ENCODE results near the gene AFF2.

Gene AFF2

GRCh38 chrX:148914783-148915182 lies 414.4 kb downstream of the AFF2 start:
- TF ChIP-seq CREB5 (CRISPR knock-in tag; IDR thresholded peaks at IDR 0.05; ENCODE audit: low read depth) (no peak), TOX (CRISPR knock-in tag; IDR thresholded peaks at IDR 0.05; ENCODE audit: borderline replicate concordance) (no peak), ISL1 (CRISPR knock-in tag; IDR thresholded peaks at IDR 0.05) (no peak), CSDC2 (CRISPR knock-in tag; IDR thresholded peaks at IDR 0.05) (no peak), ZC3H10 (CRISPR knock-in tag; IDR thresholded peaks at IDR 0.05) (no peak), TCF4 (CRISPR knock-in tag; IDR thresholded peaks at IDR 0.05; ENCODE audit: borderline replicate concordance) (no peak), RARB (CRISPR knock-in tag; IDR thresholded peaks at IDR 0.05) (no peak), ZFP30 (CRISPR knock-in tag; IDR thresholded peaks at IDR 0.05) (no peak), ZNF70 (CRISPR knock-in tag; IDR thresholded peaks at IDR 0.05) (no peak), SNAI2 (CRISPR knock-in tag; IDR thresholded peaks at IDR 0.05) (no peak), OSR1 (CRISPR knock-in tag; IDR thresholded peaks at IDR 0.05) (no peak), TSHZ2 (CRISPR knock-in tag; IDR thresholded peaks at IDR 0.05) (no peak), ARNTL (CRISPR knock-in tag; IDR thresholded peaks at IDR 0.05; ENCODE audit: borderline replicate concordance, low read depth) (no peak), ZNF8 (CRISPR knock-in tag; IDR thresholded peaks at IDR 0.05) (no peak), ZNF565 (CRISPR knock-in tag; conservative IDR thresholded peaks at IDR 0.05; ENCODE audit: low read depth) (no peak), PPARA (CRISPR knock-in tag; IDR thresholded peaks at IDR 0.05; ENCODE audit: borderline replicate concordance) (no peak), ESRRG (CRISPR knock-in tag; IDR thresholded peaks at IDR 0.05) (no peak), ZFP3 (CRISPR knock-in tag; IDR thresholded peaks at IDR 0.05) (no peak)
- TF ChIP-seq, protein P1, sequence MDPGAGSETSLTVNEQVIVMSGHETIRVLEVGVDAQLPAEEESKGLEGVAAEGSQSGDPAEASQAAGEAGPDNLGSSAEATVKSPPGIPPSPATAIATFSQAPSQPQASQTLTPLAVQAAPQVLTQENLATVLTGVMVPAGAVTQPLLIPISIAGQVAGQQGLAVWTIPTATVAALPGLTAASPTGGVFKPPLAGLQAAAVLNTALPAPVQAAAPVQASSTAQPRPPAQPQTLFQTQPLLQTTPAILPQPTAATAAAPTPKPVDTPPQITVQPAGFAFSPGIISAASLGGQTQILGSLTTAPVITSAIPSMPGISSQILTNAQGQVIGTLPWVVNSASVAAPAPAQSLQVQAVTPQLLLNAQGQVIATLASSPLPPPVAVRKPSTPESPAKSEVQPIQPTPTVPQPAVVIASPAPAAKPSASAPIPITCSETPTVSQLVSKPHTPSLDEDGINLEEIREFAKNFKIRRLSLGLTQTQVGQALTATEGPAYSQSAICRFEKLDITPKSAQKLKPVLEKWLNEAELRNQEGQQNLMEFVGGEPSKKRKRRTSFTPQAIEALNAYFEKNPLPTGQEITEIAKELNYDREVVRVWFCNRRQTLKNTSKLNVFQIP (CRISPR knock-in tag; IDR thresholded peaks at IDR 0.05; ENCODE audit: borderline replicate concordance, low read depth): no peak
- TF ChIP-seq, protein P2, sequence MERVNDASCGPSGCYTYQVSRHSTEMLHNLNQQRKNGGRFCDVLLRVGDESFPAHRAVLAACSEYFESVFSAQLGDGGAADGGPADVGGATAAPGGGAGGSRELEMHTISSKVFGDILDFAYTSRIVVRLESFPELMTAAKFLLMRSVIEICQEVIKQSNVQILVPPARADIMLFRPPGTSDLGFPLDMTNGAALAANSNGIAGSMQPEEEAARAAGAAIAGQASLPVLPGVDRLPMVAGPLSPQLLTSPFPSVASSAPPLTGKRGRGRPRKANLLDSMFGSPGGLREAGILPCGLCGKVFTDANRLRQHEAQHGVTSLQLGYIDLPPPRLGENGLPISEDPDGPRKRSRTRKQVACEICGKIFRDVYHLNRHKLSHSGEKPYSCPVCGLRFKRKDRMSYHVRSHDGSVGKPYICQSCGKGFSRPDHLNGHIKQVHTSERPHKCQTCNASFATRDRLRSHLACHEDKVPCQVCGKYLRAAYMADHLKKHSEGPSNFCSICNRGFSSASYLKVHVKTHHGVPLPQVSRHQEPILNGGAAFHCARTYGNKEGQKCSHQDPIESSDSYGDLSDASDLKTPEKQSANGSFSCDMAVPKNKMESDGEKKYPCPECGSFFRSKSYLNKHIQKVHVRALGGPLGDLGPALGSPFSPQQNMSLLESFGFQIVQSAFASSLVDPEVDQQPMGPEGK (CRISPR knock-in tag; IDR thresholded peaks at IDR 0.05; ENCODE audit: borderline replicate concordance): no peak

DNA sequence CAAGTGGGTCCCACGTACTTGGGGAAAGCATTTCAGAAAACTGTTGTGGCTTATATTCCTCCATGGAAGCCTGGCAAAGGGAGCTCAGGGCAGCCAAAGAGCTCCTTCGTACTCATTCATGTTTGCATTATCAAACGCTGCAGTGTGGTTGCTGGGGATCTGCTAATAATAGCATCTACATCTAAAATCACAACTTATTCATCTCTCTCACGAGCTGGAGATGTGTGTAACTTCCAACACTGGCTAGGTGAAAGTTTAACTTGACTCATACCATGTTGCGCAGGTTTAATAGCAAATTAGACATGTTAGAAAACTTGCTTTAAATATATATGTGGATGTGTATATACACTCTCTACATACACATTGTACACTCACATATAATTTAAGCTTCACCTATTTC lies 415.1 kb downstream of the AFF2 start:
- TF ChIP-seq TCF4 (CRISPR knock-in tag; IDR thresholded peaks at IDR 0.05; ENCODE audit: borderline replicate concordance): no peak
- TF ChIP-seq ISL1 (CRISPR knock-in tag; IDR thresholded peaks at IDR 0.05): no peak
- no peak for TF ChIP-seq PPARA (CRISPR knock-in tag; IDR thresholded peaks at IDR 0.05; ENCODE audit: borderline replicate concordance)
- no peak for TF ChIP-seq ZC3H10 (CRISPR knock-in tag; IDR thresholded peaks at IDR 0.05)
- TF ChIP-seq, protein P1 (CRISPR knock-in tag; IDR thresholded peaks at IDR 0.05; ENCODE audit: borderline replicate concordance, low read depth): no peak
- no peak for TF ChIP-seq TOX (CRISPR knock-in tag; IDR thresholded peaks at IDR 0.05; ENCODE audit: borderline replicate concordance)
- TF ChIP-seq TSHZ2 (CRISPR knock-in tag; IDR thresholded peaks at IDR 0.05): no peak
- TF ChIP-seq ZFP3 (CRISPR knock-in tag; IDR thresholded peaks at IDR 0.05): no peak
- TF ChIP-seq CREB5 (CRISPR knock-in tag; IDR thresholded peaks at IDR 0.05; ENCODE audit: low read depth): no peak
- TF ChIP-seq ZNF8 (CRISPR knock-in tag; IDR thresholded peaks at IDR 0.05): no peak
- no peak for TF ChIP-seq SNAI2 (CRISPR knock-in tag; IDR thresholded peaks at IDR 0.05)
- no peak for TF ChIP-seq CSRNP3 (CRISPR knock-in tag; IDR thresholded peaks at IDR 0.05)
- TF ChIP-seq CSDC2 (CRISPR knock-in tag; IDR thresholded peaks at IDR 0.05): no peak
- TF ChIP-seq ZFP30 (CRISPR knock-in tag; IDR thresholded peaks at IDR 0.05): no peak
- TF ChIP-seq GLIS3 (CRISPR knock-in tag; IDR thresholded peaks at IDR 0.05): no peak
- TF ChIP-seq BACH2 (CRISPR knock-in tag; IDR thresholded peaks at IDR 0.05; ENCODE audit: borderline replicate concordance): no peak
- TF ChIP-seq OSR1 (CRISPR knock-in tag; IDR thresholded peaks at IDR 0.05): no peak
- no peak for TF ChIP-seq ESRRG (CRISPR knock-in tag; IDR thresholded peaks at IDR 0.05)
- TF ChIP-seq ARNTL (CRISPR knock-in tag; IDR thresholded peaks at IDR 0.05; ENCODE audit: borderline replicate concordance, low read depth): no peak
- ATAC-seq: no peak

More at GRCh38 chrX:148914783-148915182, 414.4 kb downstream of the AFF2 start:
- no peak for ATAC-seq
